ENCODE results near the gene SRM. TPM values are rescaled to one million over a fixed set of nuclear protein-coding genes. Genes with fewer than 3 reads are reported as not detected.

The SRM gene
- total and polyA plus RNA-seq, 2 of the 13 experiments (the other 11 are each of a cell fraction or from before 2014, with no cell fraction given) = 27.9 to 31.8 TPM

- TF ChIP-seq, protein P1, sequence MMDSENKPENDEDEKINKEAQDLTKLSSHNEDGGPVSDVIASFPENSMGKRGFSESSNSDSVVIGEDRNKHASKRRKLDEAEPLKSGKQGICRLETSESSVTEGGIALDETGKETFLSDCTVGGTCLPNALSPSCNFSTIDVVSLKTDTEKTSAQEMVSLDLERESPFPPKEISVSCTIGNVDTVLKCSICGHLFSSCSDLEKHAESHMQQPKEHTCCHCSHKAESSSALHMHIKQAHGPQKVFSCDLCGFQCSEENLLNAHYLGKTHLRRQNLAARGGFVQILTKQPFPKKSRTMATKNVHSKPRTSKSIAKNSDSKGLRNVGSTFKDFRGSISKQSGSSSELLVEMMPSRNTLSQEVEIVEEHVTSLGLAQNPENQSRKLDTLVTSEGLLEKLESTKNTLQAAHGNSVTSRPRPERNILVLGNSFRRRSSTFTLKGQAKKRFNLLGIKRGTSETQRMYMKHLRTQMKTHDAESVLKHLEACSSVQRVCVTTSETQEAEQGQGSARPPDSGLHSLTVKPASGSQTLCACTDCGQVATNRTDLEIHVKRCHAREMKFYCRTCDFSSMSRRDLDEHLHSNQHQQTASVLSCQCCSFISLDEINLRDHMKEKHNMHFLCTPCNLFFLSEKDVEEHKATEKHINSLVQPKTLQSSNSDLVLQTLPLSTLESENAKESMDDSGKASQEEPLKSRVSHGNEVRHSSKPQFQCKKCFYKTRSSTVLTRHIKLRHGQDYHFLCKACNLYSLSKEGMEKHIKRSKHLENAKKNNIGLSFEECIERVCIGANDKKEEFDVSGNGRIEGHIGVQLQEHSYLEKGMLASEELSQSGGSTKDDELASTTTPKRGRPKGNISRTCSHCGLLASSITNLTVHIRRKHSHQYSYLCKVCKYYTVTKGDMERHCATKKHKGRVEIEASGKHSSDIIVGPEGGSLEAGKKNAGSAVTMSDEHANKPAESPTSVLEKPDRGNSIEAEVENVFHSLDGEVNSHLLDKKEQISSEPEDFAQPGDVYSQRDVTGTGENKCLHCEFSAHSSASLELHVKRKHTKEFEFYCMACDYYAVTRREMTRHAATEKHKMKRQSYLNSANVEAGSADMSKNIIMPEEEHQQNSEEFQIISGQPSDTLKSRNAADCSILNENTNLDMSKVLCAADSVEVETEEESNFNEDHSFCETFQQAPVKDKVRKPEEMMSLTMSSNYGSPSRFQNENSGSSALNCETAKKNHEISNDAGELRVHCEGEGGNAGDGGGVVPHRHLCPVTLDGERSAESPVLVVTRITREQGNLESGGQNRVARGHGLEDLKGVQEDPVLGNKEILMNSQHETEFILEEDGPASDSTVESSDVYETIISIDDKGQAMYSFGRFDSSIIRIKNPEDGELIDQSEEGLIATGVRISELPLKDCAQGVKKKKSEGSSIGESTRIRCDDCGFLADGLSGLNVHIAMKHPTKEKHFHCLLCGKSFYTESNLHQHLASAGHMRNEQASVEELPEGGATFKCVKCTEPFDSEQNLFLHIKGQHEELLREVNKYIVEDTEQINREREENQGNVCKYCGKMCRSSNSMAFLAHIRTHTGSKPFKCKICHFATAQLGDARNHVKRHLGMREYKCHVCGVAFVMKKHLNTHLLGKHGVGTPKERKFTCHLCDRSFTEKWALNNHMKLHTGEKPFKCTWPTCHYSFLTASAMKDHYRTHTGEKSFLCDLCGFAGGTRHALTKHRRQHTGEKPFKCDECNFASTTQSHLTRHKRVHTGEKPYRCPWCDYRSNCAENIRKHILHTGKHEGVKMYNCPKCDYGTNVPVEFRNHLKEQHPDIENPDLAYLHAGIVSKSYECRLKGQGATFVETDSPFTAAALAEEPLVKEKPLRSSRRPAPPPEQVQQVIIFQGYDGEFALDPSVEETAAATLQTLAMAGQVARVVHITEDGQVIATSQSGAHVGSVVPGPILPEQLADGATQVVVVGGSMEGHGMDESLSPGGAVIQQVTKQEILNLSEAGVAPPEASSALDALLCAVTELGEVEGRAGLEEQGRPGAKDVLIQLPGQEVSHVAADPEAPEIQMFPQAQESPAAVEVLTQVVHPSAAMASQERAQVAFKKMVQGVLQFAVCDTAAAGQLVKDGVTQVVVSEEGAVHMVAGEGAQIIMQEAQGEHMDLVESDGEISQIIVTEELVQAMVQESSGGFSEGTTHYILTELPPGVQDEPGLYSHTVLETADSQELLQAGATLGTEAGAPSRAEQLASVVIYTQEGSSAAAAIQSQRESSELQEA (CRISPR knock-in tag; IDR thresholded peaks at IDR 0.05; ENCODE audit: not compliant biosample characterization) = no peak
- TF ChIP-seq HIVEP1 (CRISPR knock-in tag; IDR thresholded peaks at IDR 0.05) (no peak), MXI1 (IDR thresholded peaks at IDR 0.05; ENCODE audit: borderline replicate concordance, low read depth, low read length) (0 out of 3 replicates have a peak, but pooled peaks have one; percentile 38), RARA (CRISPR knock-in tag; IDR thresholded peaks at IDR 0.05) (no peak), ZUFSP (CRISPR knock-in tag; IDR thresholded peaks at IDR 0.05; ENCODE audit: borderline replicate concordance) (no peak), ZNF749 (CRISPR knock-in tag; IDR thresholded peaks at IDR 0.05; ENCODE audit: borderline replicate concordance) (no peak), MTF1 (CRISPR knock-in tag; IDR thresholded peaks at IDR 0.05) (0 out of 2 replicates have a peak, but pooled peaks have one; percentile 34), ZNF839 (CRISPR knock-in tag; IDR thresholded peaks at IDR 0.05; ENCODE audit: borderline replicate concordance) (no peak), ZNF205 (CRISPR knock-in tag; IDR thresholded peaks at IDR 0.05) (no peak), DNMT1 (CRISPR knock-in tag; IDR thresholded peaks at IDR 0.05) (no peak), ZNF550 (CRISPR knock-in tag; IDR thresholded peaks at IDR 0.05; ENCODE audit: borderline replicate concordance) (no peak), ZNF720 (CRISPR knock-in tag; IDR thresholded peaks at IDR 0.05) (no peak)
- TF ChIP-seq, protein P2, sequence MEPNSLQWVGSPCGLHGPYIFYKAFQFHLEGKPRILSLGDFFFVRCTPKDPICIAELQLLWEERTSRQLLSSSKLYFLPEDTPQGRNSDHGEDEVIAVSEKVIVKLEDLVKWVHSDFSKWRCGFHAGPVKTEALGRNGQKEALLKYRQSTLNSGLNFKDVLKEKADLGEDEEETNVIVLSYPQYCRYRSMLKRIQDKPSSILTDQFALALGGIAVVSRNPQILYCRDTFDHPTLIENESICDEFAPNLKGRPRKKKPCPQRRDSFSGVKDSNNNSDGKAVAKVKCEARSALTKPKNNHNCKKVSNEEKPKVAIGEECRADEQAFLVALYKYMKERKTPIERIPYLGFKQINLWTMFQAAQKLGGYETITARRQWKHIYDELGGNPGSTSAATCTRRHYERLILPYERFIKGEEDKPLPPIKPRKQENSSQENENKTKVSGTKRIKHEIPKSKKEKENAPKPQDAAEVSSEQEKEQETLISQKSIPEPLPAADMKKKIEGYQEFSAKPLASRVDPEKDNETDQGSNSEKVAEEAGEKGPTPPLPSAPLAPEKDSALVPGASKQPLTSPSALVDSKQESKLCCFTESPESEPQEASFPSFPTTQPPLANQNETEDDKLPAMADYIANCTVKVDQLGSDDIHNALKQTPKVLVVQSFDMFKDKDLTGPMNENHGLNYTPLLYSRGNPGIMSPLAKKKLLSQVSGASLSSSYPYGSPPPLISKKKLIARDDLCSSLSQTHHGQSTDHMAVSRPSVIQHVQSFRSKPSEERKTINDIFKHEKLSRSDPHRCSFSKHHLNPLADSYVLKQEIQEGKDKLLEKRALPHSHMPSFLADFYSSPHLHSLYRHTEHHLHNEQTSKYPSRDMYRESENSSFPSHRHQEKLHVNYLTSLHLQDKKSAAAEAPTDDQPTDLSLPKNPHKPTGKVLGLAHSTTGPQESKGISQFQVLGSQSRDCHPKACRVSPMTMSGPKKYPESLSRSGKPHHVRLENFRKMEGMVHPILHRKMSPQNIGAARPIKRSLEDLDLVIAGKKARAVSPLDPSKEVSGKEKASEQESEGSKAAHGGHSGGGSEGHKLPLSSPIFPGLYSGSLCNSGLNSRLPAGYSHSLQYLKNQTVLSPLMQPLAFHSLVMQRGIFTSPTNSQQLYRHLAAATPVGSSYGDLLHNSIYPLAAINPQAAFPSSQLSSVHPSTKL (CRISPR knock-in tag; IDR thresholded peaks at IDR 0.05) = no peak
- TF ChIP-seq, protein P3, sequence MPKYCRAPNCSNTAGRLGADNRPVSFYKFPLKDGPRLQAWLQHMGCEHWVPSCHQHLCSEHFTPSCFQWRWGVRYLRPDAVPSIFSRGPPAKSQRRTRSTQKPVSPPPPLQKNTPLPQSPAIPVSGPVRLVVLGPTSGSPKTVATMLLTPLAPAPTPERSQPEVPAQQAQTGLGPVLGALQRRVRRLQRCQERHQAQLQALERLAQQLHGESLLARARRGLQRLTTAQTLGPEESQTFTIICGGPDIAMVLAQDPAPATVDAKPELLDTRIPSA (CRISPR knock-in tag; IDR thresholded peaks at IDR 0.05; ENCODE audit: borderline replicate concordance) = peak; percentile 68; the same call in 1 of the 2 replicates
Observed at GRCh38 chr1:11059155-11059967, 457 bp downstream of the SRM start (continued).
